Spleen (tissue), 11 donors: ENCODE results near the gene CNNM1. TPM values are rescaled to one million over a fixed set of nuclear protein-coding genes. Genes with fewer than 3 reads are reported as not detected.

Source experiments
- DNase-seq: peaks from one replicate; pipeline ENCODE4 v3.0.0-alpha.2; 2020
- H3K27ac ChIP-seq, 8 donors: fragments of 200-600 bp; sonication (generic) in 7 of 8; 1 replicate in 4 of 8; 2 replicates in 4 of 8; pipeline versions ENCODE4 v1.5.0 to v1.8.0; 2016 to 2021; ENCODE audit warnings: inconsistent platforms in 4 of 8, mild to moderate bottlenecking in 4 of 8, moderate library complexity in 1 of 8
- H3K27me3 ChIP-seq, 7 donors: fragments of 200-600 bp; sonication (generic) in 6 of 7; replicated peaks in 1 of 7; 1 replicate in 4 of 7; 2 replicates in 3 of 7; pipeline versions ENCODE4 v1.5.0 to v1.8.0; 2016 to 2021; ENCODE audit warnings: inconsistent platforms in 3 of 7, mild to moderate bottlenecking in 1 of 7
- H3K36me3 ChIP-seq, 6 donors: fragments of 200-600 bp; sonication (generic) in 5 of 6; 1 replicate in 4 of 6; 2 replicates in 2 of 6; pipeline versions ENCODE4 v1.5.0 to v1.8.0; 2016 to 2021; ENCODE audit warnings: inconsistent platforms in 2 of 6
- H3K4me1 ChIP-seq, 6 donors: fragments of 200-600 bp; sonication (generic) in 5 of 6; 1 replicate in 3 of 6; 2 replicates in 3 of 6; pipeline versions ENCODE4 v1.5.0 to v1.8.0; 2016 to 2021; ENCODE audit warnings: inconsistent platforms in 3 of 6
- H3K4me3 ChIP-seq, 8 donors: fragments of 200-600 bp; sonication (generic) in 7 of 8; 1 replicate in 4 of 8; 2 replicates in 4 of 8; pipeline versions ENCODE4 v1.5.0 to v1.8.0; 2016 to 2021; ENCODE audit warnings: inconsistent platforms in 4 of 8, mild to moderate bottlenecking in 4 of 8, moderate library complexity in 2 of 8
- H3K9me3 ChIP-seq, 8 donors: fragments of 200-600 bp; sonication (generic) in 7 of 8; 1 replicate in 4 of 8; 2 replicates in 4 of 8; pipeline versions ENCODE4 v1.5.0 to v1.8.0; 2016 to 2021; ENCODE audit warnings: inconsistent platforms in 4 of 8
- POLR2A ChIP-seq, 3 donors: fragments of 450-650 bp; IDR thresholded peaks; one replicate each; pipeline ENCODE4 v1.5.1; 2017; ENCODE audit warnings: antibody characterized with exemption in 3 of 3, mild to moderate bottlenecking in 1 of 3
- POLR2AphosphoS5 ChIP-seq, 3 donors: sonication (generic); formaldehyde crosslinking; IDR thresholded peaks; one replicate each; pipeline ENCODE4 v1.5.1; 2017; ENCODE audit warnings: antibody characterized with exemption in 3 of 3
- WGBS, 5 donors: extraction: QIAGEN DNeasy Blood & Tissue Kit in 3 of 5; methylation state at CpG; one replicate each; pipeline versions ENCODE4 v1.1.5 to v1.1.7; 2013 to 2018; 5-methylcytosine and 5-hydroxymethylcytosine counted together
- intact Hi-C: fragments of 100-400 bp; cut with DNase I; formaldehyde crosslinking; loops from one replicate; pipeline ENCODE4 v1.15.0; 2023; ENCODE audit warnings: low total_unique reads
- polyA plus RNA-seq, 3 donors: library from polyadenylated mRNA; stranded (reverse); fragments of 200-250 nt; gene quantifications; one replicate each; pipeline ENCODE4 v1.2.1, GENCODE V29; 2013
- total RNA-seq, 7 donors: library from RNA; depleted of rRNA in 3 of 7; stranded (reverse); fragments of >200 nt in 3 of 7; fragmentation: NEBNext Ultra II Directional in 4 of 7; extraction: Animal tissue kit (Norgen Biotek cat#: 25700) in 4 of 7; gene quantifications; one replicate each; pipeline versions ENCODE4 v1.1.0 to v1.2.1, GENCODE V29; 2016 to 2021
- TF ChIP-seq, protein P1 (sequence below), 11 experiments: fragments of 200-600 bp in 7 of 11; fragments of 450-650 bp in 4 of 11; sonication (generic) in 4 of 11; IDR thresholded peaks in 8 of 11; conservative IDR thresholded peaks in 3 of 11; 1 replicate in 7 of 11; 2 replicates in 4 of 11; pipeline versions ENCODE4 v1.4.0 to v1.8.0; 2016 to 2021; ENCODE audit warnings: antibody characterized with exemption in 11 of 11, inconsistent platforms in 4 of 11, mild to moderate bottlenecking in 1 of 11
- donor health status: healthy with polysubstance abuse.
- donor health status: DM: no; HTN: no; CAD: no; lungs with moderate emphysema.
- donor health status: DM: no; HTN: no; CAD: no.
- donor health status: Bipolar disorder and iron deficiency.
- donor health status: healthy.
- donor health status: DM: no; HTN: no; CAD: no.
- donor health status: DM: yes; HTN: yes; CAD: no.

CNNM1 gene
- total and polyA plus RNA-seq, 10 donors, result 0.05 to 0.43 (median 0.16) TPM; not detected in 1

DNA sequence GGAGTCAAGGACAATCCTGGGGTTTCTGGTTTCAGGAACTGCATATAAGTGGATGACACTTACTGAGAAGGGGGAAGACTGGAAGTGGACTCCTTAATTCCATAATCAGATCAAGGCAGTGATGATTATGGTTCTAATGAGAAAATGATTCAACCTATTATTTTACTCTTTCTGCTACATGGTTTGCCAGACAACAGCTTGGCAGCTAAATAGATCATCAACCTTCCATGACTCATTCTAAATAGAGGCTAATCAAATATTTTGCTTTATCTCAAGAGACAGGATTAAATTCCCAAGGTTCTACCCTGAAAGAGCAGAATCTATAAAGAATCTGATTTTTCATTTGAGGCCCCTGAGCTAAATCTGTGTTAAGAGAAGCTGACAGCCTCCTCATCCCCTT, 46.3 kb downstream of the CNNM1 start:
- intact Hi-C loops, result no loop called here
- Histone ChIP-seq H3K4me1 (peaks cover 0 to 9% (median 2%) of the 10 kb centered on the region in 6 donors), H3K9me3 (no peaks in the 10 kb centered on the region), H3K4me3 (no peak overlapping the region), H3K27me3 (peaks cover 0 to 11% (median 0%) of the 10 kb centered on the region in 7 donors), H3K27ac (no peak overlapping the region), H3K36me3 (no peaks in the 10 kb centered on the region)
- DNase-seq, result no peak
- TF ChIP-seq POLR2A (IDR thresholded peaks at IDR 0.05) (no peak), POLR2AphosphoS5 (IDR thresholded peaks at IDR 0.05) (no peak)
- TF ChIP-seq, protein P1, sequence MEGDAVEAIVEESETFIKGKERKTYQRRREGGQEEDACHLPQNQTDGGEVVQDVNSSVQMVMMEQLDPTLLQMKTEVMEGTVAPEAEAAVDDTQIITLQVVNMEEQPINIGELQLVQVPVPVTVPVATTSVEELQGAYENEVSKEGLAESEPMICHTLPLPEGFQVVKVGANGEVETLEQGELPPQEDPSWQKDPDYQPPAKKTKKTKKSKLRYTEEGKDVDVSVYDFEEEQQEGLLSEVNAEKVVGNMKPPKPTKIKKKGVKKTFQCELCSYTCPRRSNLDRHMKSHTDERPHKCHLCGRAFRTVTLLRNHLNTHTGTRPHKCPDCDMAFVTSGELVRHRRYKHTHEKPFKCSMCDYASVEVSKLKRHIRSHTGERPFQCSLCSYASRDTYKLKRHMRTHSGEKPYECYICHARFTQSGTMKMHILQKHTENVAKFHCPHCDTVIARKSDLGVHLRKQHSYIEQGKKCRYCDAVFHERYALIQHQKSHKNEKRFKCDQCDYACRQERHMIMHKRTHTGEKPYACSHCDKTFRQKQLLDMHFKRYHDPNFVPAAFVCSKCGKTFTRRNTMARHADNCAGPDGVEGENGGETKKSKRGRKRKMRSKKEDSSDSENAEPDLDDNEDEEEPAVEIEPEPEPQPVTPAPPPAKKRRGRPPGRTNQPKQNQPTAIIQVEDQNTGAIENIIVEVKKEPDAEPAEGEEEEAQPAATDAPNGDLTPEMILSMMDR (IDR thresholded peaks at IDR 0.05 in 8 of 11, conservative IDR thresholded peaks at IDR 0.05 in 3 of 11), result no peak

DNA sequence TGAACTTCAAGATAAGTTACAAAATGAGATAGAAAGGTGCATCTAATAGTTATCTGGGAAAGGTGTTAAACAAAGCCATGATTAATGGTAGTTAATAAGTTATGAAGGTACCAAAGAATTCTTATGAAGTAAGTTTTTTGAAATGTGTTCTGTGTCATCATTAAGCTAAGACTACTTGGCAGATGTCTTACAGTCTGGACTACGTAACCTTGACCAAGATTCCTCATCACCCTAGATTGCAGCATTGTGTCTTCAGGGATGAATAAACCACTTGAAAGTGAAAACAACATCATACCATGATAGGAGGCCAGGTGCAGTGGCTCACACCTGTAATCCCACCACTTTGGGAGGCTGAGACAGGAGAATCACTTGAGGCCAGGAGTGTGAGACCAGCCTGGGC, 53.0 kb downstream of the CNNM1 start:
- no peaks in the 10 kb centered on the region for H3K27me3 ChIP-seq
- no peak overlapping the region for H3K27ac ChIP-seq
- H3K9me3 ChIP-seq, result no peaks in the 10 kb centered on the region
- no peak for TF ChIP-seq POLR2A (IDR thresholded peaks at IDR 0.05)
- TF ChIP-seq POLR2AphosphoS5 (IDR thresholded peaks at IDR 0.05), result no peak
- TF ChIP-seq, protein P1 (IDR thresholded peaks at IDR 0.05 in 8 of 11, conservative IDR thresholded peaks at IDR 0.05 in 3 of 11), result no peak
- 73 to 81% (median 74%) methylated on average over 1 of the region's 1 CpG for WGBS, 5 donors
- DNase-seq, result no peak
- H3K4me1 ChIP-seq, result no peaks in the 10 kb centered on the region
- H3K4me3 ChIP-seq, result no peak overlapping the region
- no peaks in the 10 kb centered on the region for H3K36me3 ChIP-seq
- intact Hi-C loops, result no loop called here

DNA sequence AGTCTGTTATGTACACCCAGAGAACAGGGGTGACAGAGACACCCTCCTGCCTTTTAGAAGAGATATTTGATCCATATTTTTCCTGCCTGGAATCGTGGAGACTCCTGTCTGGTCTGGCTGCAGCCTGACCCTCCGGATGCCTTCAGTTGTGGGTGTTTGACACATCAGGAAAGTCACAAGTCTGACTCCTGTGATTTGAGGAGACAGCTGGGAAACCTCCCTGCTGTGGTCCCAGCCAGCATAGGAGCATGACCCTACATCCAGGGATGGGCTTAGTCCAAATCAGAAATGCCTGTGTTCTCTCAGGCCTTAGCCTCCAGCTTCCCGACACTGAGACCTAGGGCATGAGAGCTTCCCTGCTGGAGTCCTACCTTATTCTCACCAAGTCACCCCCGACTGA, 57.9 kb downstream of the CNNM1 start:
- no peak for DNase-seq
- TF ChIP-seq POLR2A (IDR thresholded peaks at IDR 0.05) (no peak), POLR2AphosphoS5 (IDR thresholded peaks at IDR 0.05) (no peak)
- TF ChIP-seq, protein P1 (IDR thresholded peaks at IDR 0.05 in 8 of 11, conservative IDR thresholded peaks at IDR 0.05 in 3 of 11), result no peak
- H3K27me3 ChIP-seq, result no peaks in the 10 kb centered on the region
- H3K36me3 ChIP-seq, result no peaks in the 10 kb centered on the region
- no peak overlapping the region for H3K27ac ChIP-seq
- no peak overlapping the region for H3K4me3 ChIP-seq
- intact Hi-C loops, result no loop called here
- 75 to 83% (median 78%) methylated on average over 4 of the region's 4 CpGs for WGBS, 5 donors
- no peaks in the 10 kb centered on the region for H3K9me3 ChIP-seq
- H3K4me1 ChIP-seq, result no peaks in the 10 kb centered on the region

DNA sequence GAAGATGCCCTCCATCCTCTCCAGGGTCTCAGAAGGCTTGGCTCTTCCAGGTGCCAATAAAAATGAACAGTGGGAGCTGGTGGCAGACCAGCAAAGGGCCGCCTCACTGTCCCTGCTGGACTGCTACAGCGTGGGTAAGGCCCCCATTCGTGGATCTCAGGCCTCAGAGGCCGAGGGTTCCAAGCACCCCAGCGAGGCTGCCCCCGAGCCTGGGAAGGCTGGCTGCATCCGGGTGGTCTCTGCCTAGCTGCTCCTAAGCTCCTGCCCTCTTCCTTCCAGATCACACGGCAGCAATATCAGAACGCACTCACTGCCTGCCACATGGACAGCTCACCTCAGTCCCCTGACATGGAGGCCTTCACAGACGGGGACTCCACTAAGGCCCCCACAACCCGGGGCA, 58.4 kb downstream of the CNNM1 start:
- intact Hi-C loops, result no loop called here
- WGBS, 5 donors, result 77 to 93% (median 84%) methylated on average over 11 of the region's 11 CpGs
- Histone ChIP-seq H3K4me1 (peaks cover 0 to 4% (median 0%) of the 10 kb centered on the region in 6 donors), H3K4me3 (no peak overlapping the region), H3K9me3 (no peaks in the 10 kb centered on the region), H3K27me3 (no peaks in the 10 kb centered on the region), H3K36me3 (no peaks in the 10 kb centered on the region), H3K27ac (no peak overlapping the region)
- DNase-seq, result no peak
- TF ChIP-seq, protein P1 (IDR thresholded peaks at IDR 0.05 in 8 of 11, conservative IDR thresholded peaks at IDR 0.05 in 3 of 11), result no peak
- TF ChIP-seq POLR2AphosphoS5 (IDR thresholded peaks at IDR 0.05) (no peak), POLR2A (IDR thresholded peaks at IDR 0.05) (no peak)
